ENCODE data around the gene TMEM31. TPM values are rescaled to one million over a fixed set of nuclear protein-coding genes. Genes with fewer than 3 reads are reported as not detected.

Gene TMEM31
- total RNA-seq, 1 donor from 2014 or later, result not detected

GRCh38 chrX:103734125-103734760, 23.5 kb downstream of the TMEM31 start:
- intact Hi-C loops (cut with micrococcal nuclease), result no loop called here
- no peak for TF ChIP-seq CTCF (IDR thresholded peaks at IDR 0.05; ENCODE audit: borderline replicate concordance)

GRCh38 chrX:103737696-103738095, 27.0 kb downstream of the TMEM31 start:
- TF ChIP-seq CTCF (IDR thresholded peaks at IDR 0.05; ENCODE audit: borderline replicate concordance), result no peak
- no peak overlapping the region for H3K4me3 ChIP-seq
- intact Hi-C loops (cut with micrococcal nuclease), result no loop called here
- H3K27ac ChIP-seq (replicated peaks), result no peak overlapping the region
- no peaks in the 10 kb centered on the region for H3K9me3 ChIP-seq (replicated peaks)
- DNase-seq, result no peak
- H3K36me3 ChIP-seq, result no peaks in the 10 kb centered on the region
- no peaks in the 10 kb centered on the region for H3K27me3 ChIP-seq (ENCODE audit: low read depth)
- H3K4me1 ChIP-seq, result no peaks in the 10 kb centered on the region

More at GRCh38 chrX:103734125-103734760, 23.5 kb downstream of the TMEM31 start:
- no peaks in the 10 kb centered on the region for H3K9me3 ChIP-seq (replicated peaks)
- no peak overlapping the region for H3K27ac ChIP-seq (replicated peaks)
- H3K27me3 ChIP-seq (ENCODE audit: low read depth), result no peaks in the 10 kb centered on the region
- no peaks in the 10 kb centered on the region for H3K36me3 ChIP-seq
- no peak for DNase-seq
- H3K4me1 ChIP-seq, result peaks cover 8% of the 10 kb centered on the region
- no peak overlapping the region for H3K4me3 ChIP-seq

- Histone ChIP-seq H3K27ac (replicated peaks) (no peak overlapping the region), H3K9me3 (replicated peaks) (no peaks in the 10 kb centered on the region), H3K27me3 (ENCODE audit: low read depth) (no peaks in the 10 kb centered on the region), H3K4me1 (no peaks in the 10 kb centered on the region), H3K36me3 (no peaks in the 10 kb centered on the region), H3K4me3 (no peak overlapping the region)
- intact Hi-C loops (cut with micrococcal nuclease), result no loop called here
- DNase-seq, result no peak
- TF ChIP-seq CTCF (IDR thresholded peaks at IDR 0.05; ENCODE audit: borderline replicate concordance), result no peak
These were observed 28.7 kb downstream of the TMEM31 start for GRCh38 chrX:103739421-103739820.

GRCh38 chrX:103741879-103742278, 31.2 kb downstream of the TMEM31 start:
- no peak for TF ChIP-seq CTCF (IDR thresholded peaks at IDR 0.05; ENCODE audit: borderline replicate concordance)
- no peaks in the 10 kb centered on the region for H3K36me3 ChIP-seq
- H3K9me3 ChIP-seq (replicated peaks), result no peaks in the 10 kb centered on the region
- intact Hi-C loops (cut with micrococcal nuclease), result no loop called here
- H3K4me3 ChIP-seq, result no peak overlapping the region
- no peaks in the 10 kb centered on the region for H3K4me1 ChIP-seq
- H3K27ac ChIP-seq (replicated peaks), result no peak overlapping the region
- DNase-seq, result no peak
- H3K27me3 ChIP-seq (ENCODE audit: low read depth), result no peaks in the 10 kb centered on the region

- TF ChIP-seq CTCF (IDR thresholded peaks at IDR 0.05; ENCODE audit: borderline replicate concordance), result no peak
- Histone ChIP-seq H3K27me3 (ENCODE audit: low read depth) (no peaks in the 10 kb centered on the region), H3K27ac (replicated peaks) (no peak overlapping the region), H3K4me1 (no peaks in the 10 kb centered on the region), H3K9me3 (replicated peaks) (no peaks in the 10 kb centered on the region), H3K36me3 (no peaks in the 10 kb centered on the region), H3K4me3 (no peak overlapping the region)
- DNase-seq, result no peak
- intact Hi-C loops (cut with micrococcal nuclease), result no loop called here
These were observed 31.6 kb downstream of the TMEM31 start for GRCh38 chrX:103742339-103742738.

All from left ventricle myocardium inferior (tissue), 1 donor.